GM18498 (cell line): ENCODE results near the gene OTOG.
"Not testable (repeated sequence)": the region's sequence is repeated elsewhere in the genome, so short reads cannot be mapped to it uniquely, and the experiment has no call there.

Source experiments
- ATAC-seq: cut with Tn5 transposase; IDR thresholded peaks from one replicate; pipeline ENCODE4 v1.9.1; 2021; ENCODE audit warnings: mild to moderate bottlenecking, moderate library complexity; ENCODE audit not compliant: unreplicated experiment

Gene OTOG

GRCh38 chr11:17612221-17613188 is 65.4 kb downstream of the OTOG start:
- ATAC-seq = no peak

GRCh38 chr11:17613428-17613962 is 66.4 kb downstream of the OTOG start:
- ATAC-seq = no peak

GRCh38 chr11:17613983-17614382 is 66.9 kb downstream of the OTOG start:
- no peak for ATAC-seq

- not testable (repeated sequence) for ATAC-seq
These were observed 75.7 kb downstream of the OTOG start for GRCh38 chr11:17622711-17623110.

GRCh38 chr11:17629113-17629512 is 82.1 kb downstream of the OTOG start:
- ATAC-seq = no peak

GRCh38 chr11:17630936-17631335 is 83.9 kb downstream of the OTOG start:
- no peak for ATAC-seq

- ATAC-seq = no peak
These were observed 84.8 kb downstream of the OTOG start for GRCh38 chr11:17631702-17632365.

GRCh38 chr11:17633279-17633986 is 86.4 kb downstream of the OTOG start:
- ATAC-seq = no peak

GRCh38 chr11:17633987-17634775 is 87.1 kb downstream of the OTOG start:
- ATAC-seq = no peak

- ATAC-seq = no peak
These were observed 87.9 kb downstream of the OTOG start for GRCh38 chr11:17634776-17635550.

GRCh38 chr11:17635551-17635938 is 88.5 kb downstream of the OTOG start:
- no peak for ATAC-seq

GRCh38 chr11:17636721-17637120 is 89.7 kb downstream of the OTOG start:
- no peak for ATAC-seq

- ATAC-seq = no peak
These were observed 90.8 kb downstream of the OTOG start for GRCh38 chr11:17637901-17638300.

- ATAC-seq = no peak
These were observed 91.3 kb downstream of the OTOG start for GRCh38 chr11:17638311-17638710.

- ATAC-seq = no peak
These were observed 92.0 kb downstream of the OTOG start for GRCh38 chr11:17639091-17639490.

GRCh38 chr11:17639781-17640180 is 92.7 kb downstream of the OTOG start:
- no peak for ATAC-seq

GRCh38 chr11:17640493-17641164 is 93.6 kb downstream of the OTOG start:
- no peak for ATAC-seq

GRCh38 chr11:17641792-17642350 is 94.8 kb downstream of the OTOG start:
- no peak for ATAC-seq

GRCh38 chr11:17642370-17642769 is 95.3 kb downstream of the OTOG start:
- no peak for ATAC-seq
